DND-41 (cell line): ENCODE measurements around the gene IQGAP2.

ENCODE experiments used
- EZH2 ChIP-seq: IDR thresholded peaks from 3 replicates; pipeline ENCODE4 v1.6.1; 2012; ENCODE audit warnings: borderline replicate concordance, low read depth, mild to moderate bottlenecking, moderate library complexity, low read length, inconsistent platforms; ENCODE audit not compliant: severe bottlenecking
- TF ChIP-seq, protein P1 (sequence below): IDR thresholded peaks from 2 replicates; pipeline ENCODE4 v1.5.1; 2012; ENCODE audit warnings: borderline replicate concordance, low read length, moderate library complexity, mild to moderate bottlenecking; ENCODE audit not compliant: poor library complexity, severe bottlenecking; ENCODE audit errors: extremely low read depth

DNA sequence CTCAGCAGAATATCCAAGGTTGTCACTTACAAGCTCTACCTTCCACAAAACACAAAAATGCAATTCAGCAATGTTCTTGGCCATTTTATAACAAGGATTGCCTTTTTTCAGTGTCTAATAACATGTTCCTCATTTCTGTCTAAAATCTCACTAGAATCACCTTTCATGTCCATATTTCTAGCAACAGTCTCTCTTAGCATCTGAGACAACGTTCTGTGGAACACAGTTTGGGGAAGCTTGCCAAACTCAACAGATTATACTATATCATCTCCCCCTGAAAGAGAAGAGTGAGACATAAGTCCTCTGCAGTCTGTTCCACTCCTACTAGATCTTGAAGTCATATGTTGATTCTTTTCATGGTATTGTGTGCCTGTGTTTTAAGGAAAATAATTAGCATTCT lies 149.5 kb downstream of the IQGAP2 start:
- TF ChIP-seq, protein P1, sequence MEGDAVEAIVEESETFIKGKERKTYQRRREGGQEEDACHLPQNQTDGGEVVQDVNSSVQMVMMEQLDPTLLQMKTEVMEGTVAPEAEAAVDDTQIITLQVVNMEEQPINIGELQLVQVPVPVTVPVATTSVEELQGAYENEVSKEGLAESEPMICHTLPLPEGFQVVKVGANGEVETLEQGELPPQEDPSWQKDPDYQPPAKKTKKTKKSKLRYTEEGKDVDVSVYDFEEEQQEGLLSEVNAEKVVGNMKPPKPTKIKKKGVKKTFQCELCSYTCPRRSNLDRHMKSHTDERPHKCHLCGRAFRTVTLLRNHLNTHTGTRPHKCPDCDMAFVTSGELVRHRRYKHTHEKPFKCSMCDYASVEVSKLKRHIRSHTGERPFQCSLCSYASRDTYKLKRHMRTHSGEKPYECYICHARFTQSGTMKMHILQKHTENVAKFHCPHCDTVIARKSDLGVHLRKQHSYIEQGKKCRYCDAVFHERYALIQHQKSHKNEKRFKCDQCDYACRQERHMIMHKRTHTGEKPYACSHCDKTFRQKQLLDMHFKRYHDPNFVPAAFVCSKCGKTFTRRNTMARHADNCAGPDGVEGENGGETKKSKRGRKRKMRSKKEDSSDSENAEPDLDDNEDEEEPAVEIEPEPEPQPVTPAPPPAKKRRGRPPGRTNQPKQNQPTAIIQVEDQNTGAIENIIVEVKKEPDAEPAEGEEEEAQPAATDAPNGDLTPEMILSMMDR: no peak
- no peak for TF ChIP-seq EZH2
